Activated T-cell treated with anti-CD3 and anti-CD28 coated beads, Interleukin-2, amount 50 U/mL, for 4 hours (primary cell): ENCODE data around the gene TACC3. TPM values are rescaled to one million over a fixed set of nuclear protein-coding genes. Genes with fewer than 3 reads are reported as not detected.
A peak's percentile ranks its signal among the peaks of the same experiment; 100 is the strongest.

ENCODE experiments used
- ATAC-seq, 2 donors: fragments of 200-7000 bp; cut with Tn5 transposase; one replicate each; pipeline ENCODE4 v1.10.0; 2021
- DNase-seq: peaks from one replicate; pipeline ENCODE4 v3.0.0-alpha.2; 2020
- H3K27me3 Mint-ChIP-seq: one replicate; pipeline ENCODE4 v1.8.0; 2021; ENCODE audit warnings: low read depth, mixed read lengths
- H3K36me3 Mint-ChIP-seq: one replicate; pipeline ENCODE4 v1.8.0; 2022; ENCODE audit warnings: mixed read lengths; ENCODE audit not compliant: insufficient read depth
- H3K4me1 Mint-ChIP-seq: one replicate; pipeline ENCODE4 v1.8.0; 2021; ENCODE audit warnings: low read depth, mixed read lengths
- H3K4me3 Mint-ChIP-seq: one replicate; pipeline ENCODE4 v1.8.0; 2021; ENCODE audit warnings: mild to moderate bottlenecking, moderate library complexity, mixed read lengths
- H3K9me3 Mint-ChIP-seq: one replicate; pipeline ENCODE4 v1.8.0; 2021; ENCODE audit warnings: mixed read lengths
- total RNA-seq, 3 donors: library from RNA; stranded (reverse); gene quantifications; one replicate each; pipeline ENCODE4 v1.2.1, GENCODE V29; 2021

Gene TACC3
- total RNA-seq, 3 donors from 2014 or later: 53.1 to 75.0 (median 69.3) TPM

DNA sequence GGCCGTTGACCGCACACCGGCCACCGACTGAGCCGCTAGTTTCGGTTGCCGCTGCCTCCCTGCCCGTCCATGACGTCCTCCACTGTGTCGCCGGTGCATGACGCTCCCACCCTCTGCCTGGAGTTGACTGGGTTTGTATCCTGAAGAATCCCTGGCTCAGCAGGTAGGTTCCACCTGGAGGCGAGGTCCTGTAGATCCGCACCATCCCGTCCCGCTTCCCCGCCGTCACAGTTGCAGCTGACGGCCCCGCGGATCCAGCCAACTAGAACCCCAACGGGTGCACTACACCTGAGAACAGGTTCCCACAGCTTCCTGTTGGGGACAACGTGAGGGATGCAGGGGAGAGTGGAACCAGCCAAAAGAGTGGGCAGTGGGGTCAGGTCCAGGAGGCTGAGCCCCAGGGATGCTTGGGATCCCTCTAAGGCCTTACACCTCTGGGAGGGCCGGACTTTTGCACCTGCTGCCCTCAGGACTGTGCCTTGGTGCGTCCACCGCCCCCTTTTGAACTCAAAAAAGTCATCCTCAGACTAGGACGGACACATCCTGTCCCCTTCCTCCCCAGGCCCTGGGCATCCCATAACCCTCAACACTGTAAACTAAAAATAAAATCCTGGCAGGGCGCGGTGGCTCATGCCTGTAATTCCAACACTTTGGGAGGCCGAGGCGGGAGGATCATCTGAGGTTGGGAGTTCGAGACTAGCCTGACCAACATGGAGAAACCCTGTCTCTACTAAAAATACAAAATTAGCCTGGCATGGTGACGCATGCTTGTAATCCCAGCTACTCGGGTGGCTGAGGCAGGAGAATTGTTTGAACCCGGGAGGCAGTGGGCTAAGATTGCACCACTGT, 8.1 kb upstream of the TACC3 start:
- no peak for DNase-seq
- ATAC-seq: peak; percentile 1
- no peaks in the 10 kb centered on the region for H3K27me3 Mint-ChIP-seq
- H3K4me3 Mint-ChIP-seq: peak overlapping the region; percentile 98
- H3K36me3 Mint-ChIP-seq: peaks cover 17% of the 10 kb centered on the region
- no peaks in the 10 kb centered on the region for H3K9me3 Mint-ChIP-seq
- peaks cover 53% of the 10 kb centered on the region for H3K4me1 Mint-ChIP-seq

DNA sequence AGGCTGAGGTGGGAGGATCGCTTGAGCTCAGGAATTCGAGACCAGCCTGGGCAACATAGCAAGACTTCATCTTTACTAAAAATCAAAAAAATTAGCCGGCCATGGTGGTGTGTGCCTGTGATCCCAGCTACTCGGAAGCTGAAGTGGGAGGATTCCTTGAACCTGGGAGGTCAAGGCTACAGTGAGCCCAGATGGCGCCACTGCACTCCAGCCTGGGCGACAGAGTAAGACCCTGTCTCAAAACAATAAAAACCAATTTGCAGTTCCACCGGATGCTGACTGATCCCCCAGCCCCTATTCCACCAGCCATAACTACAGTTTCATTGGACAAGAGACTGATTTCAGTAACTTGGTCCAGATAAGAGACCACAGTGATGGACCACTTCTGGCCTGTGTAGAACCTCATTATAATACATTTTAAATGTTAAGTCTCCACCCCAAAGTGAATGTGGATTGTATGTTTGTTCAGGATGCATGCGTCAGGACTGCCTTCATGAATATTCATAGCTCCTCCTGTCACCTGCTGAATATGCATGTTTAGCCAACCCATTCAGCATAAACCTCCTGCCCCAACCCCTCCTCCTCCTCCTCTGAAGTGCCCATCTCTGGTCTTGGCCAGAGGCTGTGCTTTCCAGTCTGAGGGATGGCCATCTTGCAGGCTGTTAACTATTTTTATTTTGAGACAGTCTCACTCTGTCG, 6.9 kb upstream of the TACC3 start:
- no peaks in the 10 kb centered on the region for H3K27me3 Mint-ChIP-seq
- ATAC-seq: no peak
- no peak for DNase-seq
- H3K4me1 Mint-ChIP-seq: peaks cover 52% of the 10 kb centered on the region
- peaks cover 13% of the 10 kb centered on the region for H3K36me3 Mint-ChIP-seq
- no peaks in the 10 kb centered on the region for H3K9me3 Mint-ChIP-seq
- peak overlapping the region; percentile 98 for H3K4me3 Mint-ChIP-seq

DNA sequence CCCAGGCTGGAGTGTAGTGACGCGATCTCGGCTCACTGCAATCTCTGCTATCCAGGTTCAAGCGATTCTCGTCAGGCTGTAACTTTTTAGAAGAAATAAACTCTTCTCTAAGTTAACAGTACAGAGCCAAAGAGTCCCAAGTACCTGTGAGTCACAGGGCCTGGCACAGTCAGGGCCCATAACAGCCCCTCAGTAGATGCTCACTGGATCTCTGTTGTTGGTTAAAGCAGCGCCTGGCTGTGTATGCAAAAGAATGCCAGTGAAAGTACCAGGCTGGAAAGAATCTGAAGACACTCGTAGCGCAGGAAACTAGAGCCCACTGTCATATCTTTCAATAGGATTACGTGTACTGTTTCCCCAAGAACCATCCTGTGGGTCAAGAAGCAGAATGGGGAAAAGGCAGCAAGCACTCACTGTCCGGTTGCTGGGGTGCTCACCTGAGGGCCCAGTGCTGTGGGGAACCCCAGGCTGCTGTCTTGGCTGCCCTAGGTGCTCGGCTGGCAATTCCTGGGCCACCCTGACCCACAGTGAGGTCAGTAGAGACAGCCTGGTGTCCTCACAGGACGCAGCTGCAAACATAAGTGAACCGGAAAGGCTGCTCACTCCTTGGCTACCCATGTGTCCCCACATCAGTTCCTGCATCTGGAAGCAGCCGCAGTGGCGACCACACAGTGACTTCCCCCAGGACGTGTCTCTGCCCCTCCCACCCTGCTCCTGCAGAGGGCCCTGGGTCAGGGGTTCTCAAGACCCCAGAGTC, 6.1 kb upstream of the TACC3 start:
- H3K27me3 Mint-ChIP-seq: no peaks in the 10 kb centered on the region
- DNase-seq (no peak), ATAC-seq (no peak)
- H3K4me3 Mint-ChIP-seq: peak overlapping the region; percentile 98
- peaks cover 9% of the 10 kb centered on the region for H3K36me3 Mint-ChIP-seq
- H3K9me3 Mint-ChIP-seq: no peaks in the 10 kb centered on the region
- peaks cover 49% of the 10 kb centered on the region for H3K4me1 Mint-ChIP-seq

DNA sequence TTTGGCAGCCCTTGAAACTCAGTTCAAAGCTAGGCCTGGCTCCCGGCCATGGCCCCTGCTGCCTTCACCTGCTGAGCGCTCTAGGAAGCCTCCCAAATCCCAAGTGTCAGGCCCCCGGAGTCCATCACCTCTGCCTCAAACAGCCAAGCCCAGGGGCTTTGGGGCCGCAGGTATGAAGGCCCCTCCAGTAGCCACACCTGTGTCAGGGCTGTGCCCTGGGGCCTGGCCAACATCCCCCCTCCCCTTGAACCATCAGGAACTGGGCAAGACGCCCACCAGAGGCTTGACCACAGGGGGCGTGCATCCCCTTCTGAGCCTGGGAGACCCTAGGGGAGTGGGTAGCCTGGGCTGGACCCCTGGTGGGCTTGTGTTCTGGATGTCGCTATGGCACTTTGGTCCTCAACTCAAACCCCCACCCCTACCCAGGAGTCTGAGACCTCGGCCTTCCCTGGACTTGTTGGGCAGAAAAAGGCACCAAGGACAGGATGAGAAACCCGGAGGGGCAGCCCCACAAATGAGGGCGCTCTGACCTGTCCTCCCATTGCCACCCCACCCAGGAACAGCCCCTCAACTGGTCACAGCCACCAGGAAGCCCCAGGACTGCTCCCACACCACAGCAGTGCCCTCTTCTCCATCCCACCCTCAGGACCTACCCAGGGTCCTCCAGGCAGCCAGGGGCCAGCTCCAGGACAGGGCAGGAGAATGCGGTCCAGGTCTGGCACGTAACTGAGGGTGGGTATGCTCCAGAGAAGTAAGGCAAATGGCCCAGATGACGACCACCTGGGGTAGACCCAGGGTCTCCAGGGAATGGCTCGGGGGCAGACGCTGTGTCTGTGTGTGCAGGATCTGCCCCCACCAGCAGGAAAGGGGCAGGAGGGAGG, 5.0 kb upstream of the TACC3 start:
- Mint-ChIP-seq H3K36me3 (peaks cover 2% of the 10 kb centered on the region), H3K4me1 (peaks cover 41% of the 10 kb centered on the region), H3K27me3 (no peaks in the 10 kb centered on the region), H3K9me3 (no peaks in the 10 kb centered on the region), H3K4me3 (no peak overlapping the region)
- ATAC-seq: no peak
- DNase-seq: no peak

- ATAC-seq (no peak), DNase-seq (no peak)
- H3K4me1 Mint-ChIP-seq: peaks cover 46% of the 10 kb centered on the region
- no peaks in the 10 kb centered on the region for H3K36me3 Mint-ChIP-seq
- no peaks in the 10 kb centered on the region for H3K9me3 Mint-ChIP-seq
- no peaks in the 10 kb centered on the region for H3K27me3 Mint-ChIP-seq
- no peak overlapping the region for H3K4me3 Mint-ChIP-seq
Measured at GRCh38 chr4:1717129-1718094, 3.9 kb upstream of the TACC3 start.

- no peak for ATAC-seq
- no peaks in the 10 kb centered on the region for H3K36me3 Mint-ChIP-seq
- DNase-seq: no peak
- H3K4me3 Mint-ChIP-seq: peak overlapping the region; percentile 91
- no peaks in the 10 kb centered on the region for H3K27me3 Mint-ChIP-seq
- H3K9me3 Mint-ChIP-seq: no peaks in the 10 kb centered on the region
- peaks cover 52% of the 10 kb centered on the region for H3K4me1 Mint-ChIP-seq
Measured at GRCh38 chr4:1718095-1718850, 3.0 kb upstream of the TACC3 start.

- Mint-ChIP-seq H3K36me3 (no peaks in the 10 kb centered on the region), H3K4me3 (peak overlapping the region; percentile 91), H3K9me3 (no peaks in the 10 kb centered on the region), H3K27me3 (no peaks in the 10 kb centered on the region), H3K4me1 (peaks cover 54% of the 10 kb centered on the region)
- ATAC-seq (peak; percentile 11 to 12), DNase-seq (peak; percentile 27)
Measured at GRCh38 chr4:1720163-1720983, 948 bp upstream of the TACC3 start.

- peaks cover 61% of the 10 kb centered on the region for H3K4me1 Mint-ChIP-seq
- H3K36me3 Mint-ChIP-seq: peaks cover 4% of the 10 kb centered on the region
- ATAC-seq (peak in 1 of 2 donors; percentile 1), DNase-seq (no peak)
- H3K9me3 Mint-ChIP-seq: no peaks in the 10 kb centered on the region
- no peaks in the 10 kb centered on the region for H3K27me3 Mint-ChIP-seq
- H3K4me3 Mint-ChIP-seq: peak overlapping the region; percentile 89
Measured at GRCh38 chr4:1721666-1722550, 587 bp downstream of the TACC3 start.

DNA sequence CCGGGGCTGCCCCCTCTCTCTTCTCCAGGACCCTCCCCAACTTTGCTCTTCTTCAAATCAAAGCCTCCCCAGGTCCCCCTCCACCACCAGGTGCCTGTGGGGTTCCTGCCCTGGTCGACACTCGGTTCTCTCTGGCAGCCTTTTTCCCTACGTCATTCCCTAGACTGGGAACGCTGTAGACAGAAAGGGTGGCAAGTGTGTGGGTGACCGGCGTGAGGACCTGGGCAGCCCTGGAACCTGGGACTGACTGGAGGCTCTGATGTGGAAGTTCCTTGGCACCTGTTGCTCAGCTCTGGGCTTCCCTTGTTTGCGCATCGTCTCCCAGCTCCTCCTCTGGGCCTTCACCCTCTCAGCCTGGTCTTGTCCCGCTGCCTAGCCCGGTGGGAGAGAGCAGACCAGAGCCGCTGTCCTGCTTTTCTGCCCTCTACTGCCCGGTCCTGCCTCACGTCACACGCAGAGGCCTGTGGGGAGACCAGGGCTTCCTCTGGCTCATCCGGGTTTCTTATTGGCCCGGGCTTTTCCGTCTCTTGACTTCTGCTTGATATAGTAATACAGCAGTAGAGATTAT, 1.3 kb downstream of the TACC3 start:
- Mint-ChIP-seq H3K4me3 (peak overlapping the region; percentile 89), H3K4me1 (peaks cover 61% of the 10 kb centered on the region), H3K27me3 (no peaks in the 10 kb centered on the region), H3K9me3 (no peaks in the 10 kb centered on the region), H3K36me3 (peaks cover 4% of the 10 kb centered on the region)
- DNase-seq (no peak), ATAC-seq (peak in 1 of 2 donors; percentile 0)

GRCh38 chr4:1723131-1723801, 1.9 kb downstream of the TACC3 start:
- peaks cover 7% of the 10 kb centered on the region for H3K36me3 Mint-ChIP-seq
- H3K4me1 Mint-ChIP-seq: peaks cover 61% of the 10 kb centered on the region
- DNase-seq (peak; percentile 32), ATAC-seq (peak; percentile 47 to 49)
- no peaks in the 10 kb centered on the region for H3K9me3 Mint-ChIP-seq
- no peaks in the 10 kb centered on the region for H3K27me3 Mint-ChIP-seq
- H3K4me3 Mint-ChIP-seq: peak overlapping the region; percentile 89
